Omental fat pad (tissue), 4 donors: ENCODE results near the gene KPTN. TPM values are rescaled to one million over a fixed set of nuclear protein-coding genes. Genes with fewer than 3 reads are reported as not detected.

Source experiments
- ATAC-seq: fragments of 150-250 bp; one replicate; pipeline ENCODE4 v1.9.1; 2016; ENCODE audit warnings: mild to moderate bottlenecking, moderate library complexity; ENCODE audit not compliant: low FRiP score
- DNase-seq: peaks from one replicate; pipeline ENCODE4 v3.0.0-alpha.2; 2019; ENCODE audit warnings: low spot score
- total RNA-seq, 4 donors: library from RNA; depleted of rRNA; stranded (reverse); fragments of >200 nt; gene quantifications; one replicate each; pipeline ENCODE4 v1.1.0, GENCODE V29; 2016
- TF ChIP-seq, protein P1 (sequence below), 3 donors: fragments of 450-650 bp; IDR thresholded peaks; one replicate each; pipeline ENCODE4 v1.5.1; 2016 to 2017; ENCODE audit warnings: antibody characterized with exemption in 3 of 3, mild to moderate bottlenecking in 3 of 3, moderate library complexity in 2 of 3

KPTN gene
- total RNA-seq, 4 donors from 2014 or later: 4.4 to 7.6 (median 5.5) TPM

DNA sequence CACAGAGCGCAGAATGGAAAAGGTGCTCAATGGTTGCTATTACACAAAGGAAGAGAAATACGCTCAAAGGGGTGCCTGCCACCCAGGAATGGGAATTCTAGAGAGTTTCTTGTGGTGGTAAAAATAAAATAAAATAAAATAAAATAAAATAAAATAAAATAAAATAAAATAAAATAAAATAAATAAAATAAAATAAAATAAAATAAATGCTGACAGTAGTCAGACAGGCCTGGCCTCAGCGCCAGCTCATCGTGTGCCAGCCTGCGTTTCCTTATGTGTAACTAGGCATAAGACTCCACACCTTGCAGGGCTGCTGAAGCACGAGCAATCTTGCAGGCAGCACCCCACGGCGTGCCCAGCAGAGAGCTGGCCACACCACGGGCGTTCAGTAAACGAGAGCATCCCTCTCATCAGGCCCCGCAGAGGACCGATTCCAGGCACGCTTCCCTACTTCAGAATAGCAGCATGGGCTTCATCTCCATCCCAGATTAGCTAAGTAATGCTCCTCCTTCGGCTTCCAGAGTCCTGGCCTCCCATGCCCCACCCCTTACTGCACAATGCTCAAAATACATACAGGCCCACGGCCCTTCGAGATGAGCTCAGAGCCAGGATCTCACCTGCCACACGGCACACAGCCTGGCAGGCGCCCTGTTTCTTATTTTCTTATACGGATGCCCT is 25.3 kb upstream of the KPTN start:
- no peak for DNase-seq
- TF ChIP-seq, protein P1, sequence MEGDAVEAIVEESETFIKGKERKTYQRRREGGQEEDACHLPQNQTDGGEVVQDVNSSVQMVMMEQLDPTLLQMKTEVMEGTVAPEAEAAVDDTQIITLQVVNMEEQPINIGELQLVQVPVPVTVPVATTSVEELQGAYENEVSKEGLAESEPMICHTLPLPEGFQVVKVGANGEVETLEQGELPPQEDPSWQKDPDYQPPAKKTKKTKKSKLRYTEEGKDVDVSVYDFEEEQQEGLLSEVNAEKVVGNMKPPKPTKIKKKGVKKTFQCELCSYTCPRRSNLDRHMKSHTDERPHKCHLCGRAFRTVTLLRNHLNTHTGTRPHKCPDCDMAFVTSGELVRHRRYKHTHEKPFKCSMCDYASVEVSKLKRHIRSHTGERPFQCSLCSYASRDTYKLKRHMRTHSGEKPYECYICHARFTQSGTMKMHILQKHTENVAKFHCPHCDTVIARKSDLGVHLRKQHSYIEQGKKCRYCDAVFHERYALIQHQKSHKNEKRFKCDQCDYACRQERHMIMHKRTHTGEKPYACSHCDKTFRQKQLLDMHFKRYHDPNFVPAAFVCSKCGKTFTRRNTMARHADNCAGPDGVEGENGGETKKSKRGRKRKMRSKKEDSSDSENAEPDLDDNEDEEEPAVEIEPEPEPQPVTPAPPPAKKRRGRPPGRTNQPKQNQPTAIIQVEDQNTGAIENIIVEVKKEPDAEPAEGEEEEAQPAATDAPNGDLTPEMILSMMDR (IDR thresholded peaks at IDR 0.05): no peak
- no peak for ATAC-seq

DNA sequence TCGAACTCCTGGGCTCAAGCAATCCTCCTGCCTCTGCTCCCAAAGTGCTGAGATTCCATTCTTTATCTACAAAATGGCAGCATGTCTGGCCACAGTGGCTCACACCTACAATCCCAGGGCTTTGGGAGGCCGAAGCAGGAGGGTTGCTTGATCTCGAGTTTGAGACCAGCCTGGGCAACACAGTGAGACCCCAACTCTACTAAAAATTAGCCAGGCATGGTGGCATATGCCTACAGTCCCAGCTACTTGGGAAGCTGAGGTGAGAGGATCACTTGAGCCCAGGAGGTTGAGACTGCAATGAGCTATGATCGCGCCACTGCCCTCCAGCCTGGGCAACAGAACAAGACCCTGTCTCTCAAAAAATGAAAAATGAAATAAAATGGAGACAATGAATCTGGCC is 24.7 kb upstream of the KPTN start:
- TF ChIP-seq, protein P1 (IDR thresholded peaks at IDR 0.05): no peak
- DNase-seq (no peak), ATAC-seq (no peak)

DNA sequence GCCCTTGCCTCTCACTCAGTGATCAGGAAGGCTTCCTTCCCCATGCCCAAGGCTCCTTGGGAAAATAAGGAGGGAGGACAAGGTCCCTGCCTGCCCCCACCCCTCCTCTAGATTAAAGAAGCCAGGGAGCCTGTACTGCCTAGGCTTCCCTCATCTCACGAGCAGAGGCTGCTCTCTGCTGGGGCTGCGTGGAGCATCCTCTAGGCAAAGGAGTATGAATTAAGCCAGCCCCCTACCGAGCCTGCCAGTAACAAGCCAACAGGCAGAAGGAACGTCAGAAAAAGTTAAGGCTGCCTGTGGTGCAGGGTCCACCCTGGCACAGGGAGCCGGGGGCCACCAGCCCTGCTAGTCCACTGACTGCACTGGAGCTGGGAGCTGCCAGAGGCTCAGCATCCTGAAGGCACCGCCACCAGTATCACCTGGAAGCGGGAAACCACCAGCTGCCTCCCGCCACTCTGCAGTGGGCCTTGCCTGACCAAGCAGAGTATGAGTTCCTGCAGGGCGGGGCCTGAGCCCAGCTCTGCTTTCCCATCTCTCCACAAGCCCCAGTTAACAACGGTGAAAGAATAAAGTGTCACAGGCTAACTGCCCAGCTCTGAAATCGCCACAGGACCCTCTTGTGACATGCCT is 24.0 kb upstream of the KPTN start:
- DNase-seq (no peak), ATAC-seq (no peak)
- TF ChIP-seq, protein P1 (IDR thresholded peaks at IDR 0.05): no peak

DNA sequence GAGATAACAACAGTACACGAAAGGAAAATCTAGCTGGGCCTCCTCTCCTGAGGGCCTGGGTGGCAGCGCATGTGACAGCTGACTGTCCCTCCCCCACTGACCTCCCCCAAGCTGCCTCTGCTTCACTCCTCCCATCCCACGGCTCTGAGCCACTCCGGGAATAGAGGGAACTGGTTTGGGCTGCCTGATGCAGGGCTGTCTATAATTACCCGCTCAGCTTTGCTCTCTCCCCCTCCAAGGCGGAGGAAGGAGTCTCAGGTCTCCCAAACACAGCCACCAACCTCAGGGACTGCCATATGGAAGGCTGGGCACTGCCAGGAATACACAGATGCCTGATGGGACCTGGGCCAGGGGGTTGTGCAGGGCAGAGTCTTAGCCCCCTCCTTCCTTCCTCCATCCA is 23.0 kb upstream of the KPTN start:
- ATAC-seq (no peak), DNase-seq (no peak)
- TF ChIP-seq, protein P1 (IDR thresholded peaks at IDR 0.05): no peak

DNA sequence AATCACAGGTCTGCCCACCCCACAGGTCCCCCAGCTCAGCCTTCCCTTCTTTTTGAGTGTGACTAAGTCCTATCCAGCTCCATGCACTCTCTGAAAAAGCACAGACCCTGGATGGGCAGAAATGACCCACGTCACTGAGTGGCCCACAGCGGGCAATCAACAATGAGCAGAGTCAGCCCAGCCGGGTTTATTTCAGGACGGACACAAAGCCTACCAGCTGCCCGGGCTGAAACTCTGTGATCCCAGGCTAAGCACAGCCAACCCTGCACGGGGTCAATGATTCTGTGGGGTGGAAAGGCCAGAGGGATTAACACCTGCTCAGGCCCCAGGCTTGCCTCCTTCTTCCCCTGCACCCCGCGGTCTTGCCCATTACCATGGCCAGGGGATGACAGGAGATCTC is 22.4 kb upstream of the KPTN start:
- no peak for DNase-seq
- TF ChIP-seq, protein P1 (IDR thresholded peaks at IDR 0.05): no peak
- ATAC-seq: no peak

DNA sequence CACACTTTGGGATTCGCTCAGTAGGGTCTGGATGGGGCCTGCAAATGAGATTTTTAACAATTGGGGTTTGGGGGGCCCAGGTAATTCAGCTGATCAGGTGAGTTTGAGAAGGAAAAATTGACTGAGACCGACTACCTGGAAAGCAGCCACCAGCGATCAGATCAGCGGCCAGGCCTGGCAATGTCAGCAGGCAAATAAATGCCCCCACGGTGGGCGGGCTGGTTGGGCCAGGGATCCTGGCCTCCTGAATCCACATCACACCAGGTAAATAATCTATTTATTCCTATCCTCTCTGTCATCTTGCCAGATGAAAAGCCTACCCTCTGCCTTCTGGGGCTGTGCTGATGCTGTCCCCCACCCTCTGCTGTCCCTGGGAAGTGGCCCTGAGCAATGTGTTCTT is 21.5 kb upstream of the KPTN start:
- TF ChIP-seq, protein P1 (IDR thresholded peaks at IDR 0.05): no peak
- DNase-seq: no peak
- no peak for ATAC-seq

DNA sequence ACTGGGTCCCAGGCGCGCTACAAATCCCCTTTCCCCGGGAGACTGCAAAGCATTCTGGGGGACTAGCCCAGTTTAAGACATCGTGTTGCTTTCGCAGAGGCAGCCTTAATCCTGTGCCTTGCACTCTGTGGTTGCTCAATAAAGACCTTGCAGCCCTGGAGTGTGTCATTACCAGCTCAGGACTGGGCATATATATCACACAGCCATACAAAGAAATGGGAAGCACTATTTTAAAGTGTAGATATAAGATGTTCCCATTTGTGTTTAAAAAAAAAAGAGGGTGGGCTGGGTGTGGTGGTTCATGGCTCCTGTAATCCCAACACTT is 19.8 kb upstream of the KPTN start:
- TF ChIP-seq, protein P1 (IDR thresholded peaks at IDR 0.05): no peak
- ATAC-seq: no peak
- DNase-seq: no peak
